Measurements from ENCODE around the gene CEP112.
"Not testable (repeated sequence)": the region's sequence is repeated elsewhere in the genome, so short reads cannot be mapped to it uniquely, and the experiment has no call there.

CEP112 gene

GRCh38 chr17:66150708-66151107 is 41.2 kb downstream of the CEP112 start:
- DNase-seq, result no peak

- no peak for DNase-seq
Observed at GRCh38 chr17:66149562-66149961, 42.4 kb downstream of the CEP112 start.

- DNase-seq, result no peak
Observed at GRCh38 chr17:66146394-66146793, 45.5 kb downstream of the CEP112 start.

- DNase-seq, result no peak
Observed at GRCh38 chr17:66143657-66144282, 48.2 kb downstream of the CEP112 start.

- DNase-seq, result no peak
Observed at GRCh38 chr17:66142428-66142827, 49.5 kb downstream of the CEP112 start.

- no peak for DNase-seq
Observed at GRCh38 chr17:66138120-66138519, 53.8 kb downstream of the CEP112 start.

GRCh38 chr17:66135896-66136295 is 56.0 kb downstream of the CEP112 start:
- DNase-seq, result no peak

GRCh38 chr17:66135219-66135618 is 56.7 kb downstream of the CEP112 start:
- DNase-seq, result no peak

- no peak for DNase-seq
Observed at GRCh38 chr17:66129759-66130158, 62.2 kb downstream of the CEP112 start.

- DNase-seq, result no peak
Observed at GRCh38 chr17:66126231-66126630, 65.7 kb downstream of the CEP112 start.

GRCh38 chr17:66123163-66123562 is 68.8 kb downstream of the CEP112 start:
- DNase-seq, result no peak

GRCh38 chr17:66115246-66115645 is 76.7 kb downstream of the CEP112 start:
- DNase-seq, result no peak

GRCh38 chr17:66114609-66115008 is 77.3 kb downstream of the CEP112 start:
- no peak for DNase-seq

GRCh38 chr17:66107731-66108130 is 84.2 kb downstream of the CEP112 start:
- DNase-seq, result no peak

- DNase-seq, result no peak
Observed at GRCh38 chr17:66098040-66098439, 93.9 kb downstream of the CEP112 start.

GRCh38 chr17:66094727-66095126 is 97.2 kb downstream of the CEP112 start:
- no peak for DNase-seq

- no peak for DNase-seq
Observed at GRCh38 chr17:66091445-66092080, 100.4 kb downstream of the CEP112 start.

GRCh38 chr17:66089764-66090163 is 102.2 kb downstream of the CEP112 start:
- no peak for DNase-seq

GRCh38 chr17:66088173-66088572 is 103.8 kb downstream of the CEP112 start:
- no peak for DNase-seq

- no peak for DNase-seq
Observed at GRCh38 chr17:66087073-66087472, 104.9 kb downstream of the CEP112 start.

GRCh38 chr17:66085221-66085620 is 106.7 kb downstream of the CEP112 start:
- DNase-seq, result no peak

- DNase-seq, result not testable (repeated sequence)
Observed at GRCh38 chr17:66080670-66081069, 111.3 kb downstream of the CEP112 start.

- DNase-seq, result no peak
Observed at GRCh38 chr17:66076546-66077190, 115.3 kb downstream of the CEP112 start.

- DNase-seq, result no peak
Observed at GRCh38 chr17:66073384-66073783, 118.5 kb downstream of the CEP112 start.

Measured in stimulated activated CD4-positive, alpha-beta T cell treated with anti-CD3 and anti-CD28 coated beads, Interleukin-4, amount 100 ng/mL, for 4 hours (primary cell).